GM10248 (cell line): ENCODE data around the gene SHC1.

Experiments
- CTCF ChIA-PET: fragments of 300-600 bp; sonication (Branson Sonifier 250); formaldehyde crosslinking; extraction: SDS; loops from one replicate; lab custom pipeline; 2021; ENCODE audit warnings: antibody characterized with exemption; lab: Yijun Ruan, JAX
- POLR2A ChIA-PET: fragments of 350-650 bp; sonication (Branson Sonifier 250); formaldehyde crosslinking; extraction: SDS; loops from one replicate; lab custom pipeline; 2020; ENCODE audit warnings: antibody characterized with exemption; lab: Yijun Ruan, JAX
- DNase-seq: peaks from one replicate; pipeline ENCODE4 v3.0.0; 2012; ENCODE audit errors: extremely low spot score
- CTCF ChIP-seq: IDR thresholded peaks from 2 replicates; pipeline ENCODE4 v1.5.1; 2012; ENCODE audit warnings: mild to moderate bottlenecking, low read depth; ENCODE audit errors: extremely low read depth, missing control alignments, control extremely low read depth

The SHC1 gene

GRCh38 chr1:154974102-154974807 is 3.7 kb upstream of the SHC1 start, which contains the start of gene CKS1B:
Gene CKS1B, plus strand, starts transcription at chr1:154974681. Its CDS starts 65 bp downstream, at chr1:154974746.
- ChIA-PET POLR2A (interaction anchor here (0.7 to 2.4 kb wide), 6 partner anchors 10 to 118 kb away, joined by 3 to 11 read pairs (median 8); partner anchors contain the start of genes FLAD1 and PBXIP1), CTCF (interaction anchor here (0.7 to 5.3 kb wide), 14 partner anchors 9 to 111 kb away, joined by 3 to 51 read pairs (median 4); partner anchors contain the start of genes ADAM15 and PYGO2)
- TF ChIP-seq CTCF = no peak
- peak; percentile 93 for DNase-seq

GRCh38 chr1:154973344-154974101 is 3.0 kb upstream of the SHC1 start:
- ChIA-PET POLR2A (interaction anchor here (0.7 to 2.4 kb wide), 9 partner anchors 10 to 1339 kb away, joined by 3 to 11 read pairs (median 7); partner anchors contain the start of genes CHTOP, FLAD1, KCNN3 and PBXIP1), CTCF (interaction anchor here (0.7 to 5.3 kb wide), 13 partner anchors 9 to 112 kb away, joined by 3 to 51 read pairs (median 4); partner anchors contain the start of genes ADAM15 and PYGO2)
- no peak for TF ChIP-seq CTCF
- DNase-seq = peak; percentile 88

- POLR2A ChIA-PET = interaction anchor here (0.7 to 2.4 kb wide), 4 partner anchors 11 to 33 kb away, joined by 3 to 6 read pairs (median 4); partner anchors contain the start of gene PYGO2
- CTCF ChIA-PET = interaction anchor here (1.0 to 5.3 kb wide), 10 partner anchors 8 to 112 kb away, joined by 3 to 51 read pairs (median 6); partner anchors contain the start of genes ADAM15 and PYGO2
- no peak for DNase-seq
- no peak for TF ChIP-seq CTCF
Observed at GRCh38 chr1:154972517-154973343, 2.2 kb upstream of the SHC1 start.

GRCh38 chr1:154972213-154972516 is 1.6 kb upstream of the SHC1 start:
- ChIA-PET POLR2A (interaction anchor here (0.9 to 2.3 kb wide), 2 partner anchors 11 to 20 kb away, joined by 3 to 6 read pairs; partner anchors contain the start of gene PYGO2), CTCF (interaction anchor here (1.9 to 5.3 kb wide), 4 partner anchors 11 to 79 kb away, joined by 4 to 51 read pairs (median 8); partner anchors contain the start of genes ADAM15 and PYGO2)
- no peak for DNase-seq
- no peak for TF ChIP-seq CTCF

GRCh38 chr1:154971341-154971998 is 923 bp upstream of the SHC1 start:
- TF ChIP-seq CTCF = no peak
- no peak for DNase-seq
- POLR2A ChIA-PET = interaction anchor here (1.3 to 2.3 kb wide), 3 partner anchors 10 to 28 kb away, joined by 4 to 6 read pairs (median 4); partner anchors contain the start of gene PYGO2
- CTCF ChIA-PET = interaction anchor here (1.1 to 5.3 kb wide), 8 partner anchors 10 to 412 kb away, joined by 3 to 51 read pairs (median 6); partner anchors contain the start of genes ADAM15, PBXIP1 and PYGO2
